ENCODE results near the gene RECK. TPM values are rescaled to one million over a fixed set of nuclear protein-coding genes. Genes with fewer than 3 reads are reported as not detected.
"Not testable (repeated sequence)": the region's sequence is repeated elsewhere in the genome, so short reads cannot be mapped to it uniquely, and the experiment has no call there.

RECK gene
- total RNA-seq, 1 donor from 2014 or later: 5.8 TPM

GRCh38 chr9:36148311-36149051 is 111.8 kb downstream of the RECK start:
- peak; percentile 96 for DNase-seq (ENCODE audit: low spot score)
- intact Hi-C loops (cut with DNase I): no loop called here

- intact Hi-C loops (cut with DNase I): no loop called here
- no peak for DNase-seq (ENCODE audit: low spot score)
These were observed 112.5 kb downstream of the RECK start for GRCh38 chr9:36149197-36149596.

- intact Hi-C loops (cut with DNase I): no loop called here
- no peak for DNase-seq (ENCODE audit: low spot score)
These were observed 114.0 kb downstream of the RECK start for GRCh38 chr9:36150574-36151315.

GRCh38 chr9:36151316-36152210 is 114.8 kb downstream of the RECK start:
- intact Hi-C loops (cut with DNase I): no loop called here
- peak; percentile 94 for DNase-seq (ENCODE audit: low spot score)

- no peak for DNase-seq (ENCODE audit: low spot score)
- intact Hi-C loops (cut with DNase I): no loop called here
These were observed 116.2 kb downstream of the RECK start for GRCh38 chr9:36152741-36153438.

DNA sequence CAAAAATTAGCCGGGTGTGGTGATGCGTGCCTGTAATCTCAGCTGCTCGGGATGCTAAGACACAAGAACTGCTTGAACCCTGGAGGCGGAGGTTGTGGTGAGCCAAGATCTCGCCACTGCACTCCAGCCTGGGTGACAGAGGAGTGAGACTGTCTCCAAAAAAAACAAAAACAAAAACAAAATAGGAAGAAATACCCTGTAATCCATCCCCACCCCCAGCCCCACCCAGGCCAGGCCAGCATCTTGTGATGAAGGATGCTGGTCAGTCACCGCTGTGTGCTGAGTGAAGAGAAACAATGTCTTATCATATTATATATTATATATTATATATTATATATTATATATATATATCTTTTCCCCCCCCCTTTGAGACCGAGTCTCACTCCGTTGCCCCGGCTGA is 117.0 kb downstream of the RECK start:
- DNase-seq (ENCODE audit: low spot score): no peak
- intact Hi-C loops (cut with DNase I): no loop called here

DNA sequence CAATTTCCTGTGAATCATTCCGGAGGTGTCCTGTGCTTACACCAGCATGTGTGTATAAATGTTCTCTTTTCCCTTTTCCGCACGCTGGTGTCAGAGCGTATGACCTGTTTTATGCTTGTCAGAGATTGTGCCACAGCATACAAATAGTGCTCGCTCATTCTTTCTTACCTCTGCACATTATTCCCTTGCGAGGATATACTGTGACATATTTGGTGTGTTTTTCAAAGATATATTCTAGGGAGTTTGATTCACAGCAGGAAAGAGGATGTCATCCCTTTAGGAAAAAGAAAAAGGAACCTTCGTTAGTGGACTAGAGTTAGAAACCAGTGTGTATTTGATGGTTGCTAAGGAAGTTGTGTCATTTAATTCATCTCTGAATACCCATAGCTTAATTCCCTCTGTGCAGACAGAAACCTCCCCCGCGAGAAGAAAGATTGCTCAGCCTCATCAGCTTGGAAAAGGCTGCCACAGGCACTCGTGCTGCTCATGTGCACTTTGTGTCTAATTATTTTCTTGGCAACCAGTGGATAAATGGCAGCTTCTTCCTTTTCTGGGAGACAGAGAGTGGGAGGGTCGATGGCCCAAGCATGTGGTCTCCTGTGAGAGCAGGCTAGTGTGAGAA is 117.7 kb downstream of the RECK start:
- intact Hi-C loops (cut with DNase I): no loop called here
- DNase-seq (ENCODE audit: low spot score): no peak

DNA sequence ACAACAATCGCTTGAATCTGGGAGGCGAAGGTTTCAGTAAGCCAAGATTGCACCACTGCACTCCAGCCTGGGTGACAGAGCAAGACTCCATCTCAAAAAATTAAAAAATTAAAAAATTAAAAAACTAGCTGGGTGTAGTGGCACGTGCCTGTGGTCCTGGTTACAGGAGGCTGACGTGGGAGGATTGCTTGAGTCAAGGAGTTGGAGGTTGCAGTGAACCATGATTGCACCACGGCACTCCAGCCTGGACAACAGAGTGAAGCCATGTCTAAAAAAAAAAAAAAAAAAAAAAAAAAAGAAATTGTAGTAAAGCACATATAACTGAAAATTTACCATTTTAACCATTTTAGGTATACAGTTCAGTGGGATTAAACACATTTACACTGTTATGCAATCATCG is 119.4 kb downstream of the RECK start:
- intact Hi-C loops (cut with DNase I): no loop called here
- no peak for DNase-seq (ENCODE audit: low spot score)

DNA sequence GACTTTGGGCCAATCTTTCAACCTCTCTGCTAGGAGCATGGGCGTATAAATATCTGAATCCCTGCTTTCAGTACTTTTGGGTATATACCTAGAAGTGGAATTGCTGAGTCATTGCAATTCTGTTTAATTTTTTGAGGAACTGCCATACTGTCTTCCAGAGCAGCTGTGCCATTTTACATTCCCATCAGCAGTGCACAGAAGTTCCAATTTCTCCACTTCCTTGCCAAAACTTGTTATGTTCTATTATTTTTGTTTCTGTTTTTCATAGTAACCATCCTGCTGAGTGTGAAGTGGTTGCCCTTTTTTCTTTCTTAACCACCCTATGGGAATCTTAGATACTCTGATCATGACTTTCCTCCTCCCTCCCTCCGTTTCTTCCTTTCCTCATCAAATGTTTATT is 121.4 kb downstream of the RECK start:
- intact Hi-C loops (cut with DNase I): no loop called here
- no peak for DNase-seq (ENCODE audit: low spot score)

DNA sequence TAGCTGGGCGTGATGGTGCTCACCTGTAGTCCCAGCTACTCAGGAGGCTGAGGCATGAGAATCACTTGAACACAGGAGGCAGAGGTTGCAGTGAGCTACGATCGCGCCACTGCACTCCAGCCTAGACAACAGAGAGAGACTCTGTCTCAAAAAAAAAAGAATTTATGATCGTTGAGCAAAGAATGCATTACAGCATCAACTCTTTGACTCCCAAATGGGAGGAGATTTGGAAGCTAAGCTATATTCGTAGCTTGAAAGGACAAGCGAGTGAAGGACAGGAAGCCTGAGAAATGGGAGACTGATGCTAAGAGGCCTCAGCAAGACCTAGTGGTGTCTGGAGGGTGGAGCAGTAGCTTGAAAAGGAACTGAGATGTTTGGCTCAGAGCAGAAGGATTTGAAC is 122.2 kb downstream of the RECK start:
- intact Hi-C loops (cut with DNase I): no loop called here
- DNase-seq (ENCODE audit: low spot score): no peak

DNA sequence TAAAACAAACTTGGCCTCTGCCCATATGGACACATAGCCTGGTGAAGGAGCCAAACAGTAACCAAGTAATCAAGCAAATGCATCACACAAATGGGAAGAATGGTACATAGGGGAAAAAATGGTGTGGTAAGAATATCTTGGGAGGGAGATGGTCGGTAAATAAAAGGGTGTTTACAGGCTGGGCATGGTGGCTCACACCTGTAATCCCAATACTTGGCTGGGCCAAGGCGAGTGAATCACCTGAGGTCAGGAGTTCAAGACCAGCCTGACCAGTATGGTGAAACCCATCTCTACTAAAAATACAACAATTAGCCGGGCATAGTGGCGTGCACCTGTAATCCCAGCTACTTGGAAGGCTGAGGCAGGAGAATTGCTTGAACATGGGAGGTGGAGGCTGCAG is 122.8 kb downstream of the RECK start:
- intact Hi-C loops (cut with DNase I); DNase-seq (ENCODE audit: low spot score): not testable (repeated sequence)

- intact Hi-C loops (cut with DNase I): loop anchor here (10.0 kb wide), 1 partner anchor 205 kb away; the partner anchor contains the start of gene OR2S2
- not testable (repeated sequence) for DNase-seq (ENCODE audit: low spot score)
These were observed 123.4 kb downstream of the RECK start for GRCh38 chr9:36160126-36160525.

GRCh38 chr9:36161187-36161586 is 124.5 kb downstream of the RECK start:
- intact Hi-C loops (cut with DNase I): loop anchor here (10.0 kb wide), 1 partner anchor 206 kb away; the partner anchor contains the start of gene OR2S2
- no peak for DNase-seq (ENCODE audit: low spot score)

DNA sequence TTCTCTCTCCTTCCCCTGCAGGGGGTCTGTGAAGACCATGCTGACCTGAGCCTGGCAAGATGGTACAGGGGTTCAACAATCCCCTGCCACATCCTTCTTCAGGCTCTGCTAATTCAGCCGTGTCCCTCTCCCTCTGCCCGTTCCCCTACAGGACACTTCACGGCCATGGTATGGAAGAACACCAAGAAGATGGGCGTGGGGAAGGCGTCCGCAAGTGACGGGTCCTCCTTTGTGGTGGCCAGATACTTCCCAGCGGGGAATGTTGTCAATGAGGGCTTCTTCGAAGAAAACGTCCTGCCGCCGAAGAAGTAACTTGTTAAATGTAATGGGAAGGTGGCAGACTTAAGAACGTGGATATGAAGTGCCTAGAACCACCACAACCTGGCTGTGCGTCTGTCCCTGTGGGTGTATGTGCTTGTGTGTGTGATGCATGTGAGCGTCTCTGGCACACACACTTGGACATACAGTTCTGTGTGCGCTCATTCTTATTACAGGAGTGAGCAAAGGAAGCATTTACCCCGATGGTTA is 125.6 kb downstream of the RECK start:
- intact Hi-C loops (cut with DNase I): loop anchor here (10.0 kb wide), 1 partner anchor 207 kb away; the partner anchor contains the start of gene OR2S2
- no peak for DNase-seq (ENCODE audit: low spot score)

GRCh38 chr9:36163049-36163785 is 126.5 kb downstream of the RECK start:
- intact Hi-C loops (cut with DNase I): loop anchor here (10.0 kb wide), 1 partner anchor 208 kb away; the partner anchor contains the start of gene OR2S2
- no peak for DNase-seq (ENCODE audit: low spot score)

DNA sequence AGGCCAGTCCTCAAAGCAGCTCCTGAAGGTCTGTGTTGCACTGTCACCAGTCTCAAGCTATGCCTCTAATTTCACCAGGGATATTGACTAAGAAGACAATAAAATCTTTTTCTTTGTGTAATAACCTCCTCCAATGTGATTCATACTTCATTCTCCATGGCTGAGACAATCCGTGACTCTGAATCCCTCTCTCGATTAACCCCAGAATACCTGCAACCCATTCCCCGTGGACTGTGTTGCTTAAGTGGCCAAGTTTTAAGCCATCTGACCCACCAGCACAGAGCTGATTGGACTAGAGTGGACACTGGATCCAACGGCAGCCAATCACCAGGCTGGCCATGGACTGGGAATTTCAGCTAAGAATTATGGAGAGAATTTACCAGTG is 127.1 kb downstream of the RECK start:
- no peak for DNase-seq (ENCODE audit: low spot score)
- intact Hi-C loops (cut with DNase I): loop anchor here (10.0 kb wide), 1 partner anchor 209 kb away; the partner anchor contains the start of gene OR2S2

GRCh38 chr9:36164372-36164771 is 127.7 kb downstream of the RECK start:
- DNase-seq (ENCODE audit: low spot score): no peak
- intact Hi-C loops (cut with DNase I): loop anchor here (10.0 kb wide), 1 partner anchor 210 kb away; the partner anchor contains the start of gene OR2S2

GRCh38 chr9:36164989-36165388 is 128.3 kb downstream of the RECK start:
- intact Hi-C loops (cut with DNase I): loop anchor here (10.0 kb wide), 1 partner anchor 210 kb away; the partner anchor contains the start of gene OR2S2
- no peak for DNase-seq (ENCODE audit: low spot score)
